Measurements from ENCODE around the gene RERE.
"Not testable (repeated sequence)": the region's sequence is repeated elsewhere in the genome, so short reads cannot be mapped to it uniquely, and the experiment has no call there.

GRCh38 chr1:8786204-8786603 is 31.2 kb downstream of the RERE start:
- not testable (repeated sequence) for TF ChIP-seq CTCF (IDR thresholded peaks at IDR 0.05; ENCODE audit: extremely low read depth in 1 of 2, insufficient read depth in 1 of 2, low read depth in 1 of 2, low read length in 2 of 2); FOS (IDR thresholded peaks at IDR 0.05; ENCODE audit: borderline replicate concordance, insufficient read depth, low read length)
